ENCODE data around the gene AQP2.

DNA sequence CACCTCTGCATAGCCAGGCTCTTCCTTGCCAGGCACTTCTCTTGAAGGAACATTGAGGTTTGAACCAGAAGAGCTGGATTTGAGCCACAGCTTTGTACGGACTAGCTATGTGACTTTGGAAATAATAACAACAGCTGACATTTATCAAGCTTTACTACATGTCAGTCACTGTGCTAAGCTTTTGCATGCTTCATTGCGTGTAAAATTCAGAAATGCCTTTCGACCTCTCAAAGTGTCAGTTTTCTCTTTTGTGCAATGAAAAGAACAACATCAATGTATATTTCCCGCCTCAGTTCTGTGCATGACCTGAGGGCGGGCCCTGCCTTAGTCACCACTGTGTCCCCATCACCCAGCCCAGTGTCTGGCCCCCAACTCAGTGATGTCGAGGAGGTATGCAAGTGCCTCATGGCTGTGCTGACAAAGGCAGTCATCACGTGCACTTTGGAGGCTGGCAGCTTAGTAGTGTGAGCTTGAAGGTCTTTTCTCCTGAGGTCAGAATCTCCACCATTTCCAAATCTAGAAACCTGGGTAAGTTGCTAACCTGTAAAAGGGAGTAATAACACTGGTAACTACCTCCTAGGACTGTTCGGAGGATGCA, 17.9 kb upstream of the AQP2 start:
- TF ChIP-seq ZNF292 (CRISPR knock-in tag; IDR thresholded peaks at IDR 0.05; ENCODE audit: borderline replicate concordance, low read depth) (no peak), AKAP8 (CRISPR knock-in tag; IDR thresholded peaks at IDR 0.05) (no peak), SMARCC2 (IDR thresholded peaks at IDR 0.05) (no peak), ZNF225 (CRISPR knock-in tag; IDR thresholded peaks at IDR 0.05) (no peak), ZNF274 (CRISPR knock-in tag; IDR thresholded peaks at IDR 0.05) (no peak), XBP1 (CRISPR knock-in tag; IDR thresholded peaks at IDR 0.05) (no peak), SAP130 (CRISPR knock-in tag; IDR thresholded peaks at IDR 0.05; ENCODE audit: low read depth) (no peak), ZZZ3 (CRISPR knock-in tag; IDR thresholded peaks at IDR 0.05; ENCODE audit: borderline replicate concordance) (no peak), BRCA1 (CRISPR knock-in tag; IDR thresholded peaks at IDR 0.05) (no peak), NFYC (CRISPR knock-in tag; IDR thresholded peaks at IDR 0.05) (no peak)
- TF ChIP-seq, protein P1, sequence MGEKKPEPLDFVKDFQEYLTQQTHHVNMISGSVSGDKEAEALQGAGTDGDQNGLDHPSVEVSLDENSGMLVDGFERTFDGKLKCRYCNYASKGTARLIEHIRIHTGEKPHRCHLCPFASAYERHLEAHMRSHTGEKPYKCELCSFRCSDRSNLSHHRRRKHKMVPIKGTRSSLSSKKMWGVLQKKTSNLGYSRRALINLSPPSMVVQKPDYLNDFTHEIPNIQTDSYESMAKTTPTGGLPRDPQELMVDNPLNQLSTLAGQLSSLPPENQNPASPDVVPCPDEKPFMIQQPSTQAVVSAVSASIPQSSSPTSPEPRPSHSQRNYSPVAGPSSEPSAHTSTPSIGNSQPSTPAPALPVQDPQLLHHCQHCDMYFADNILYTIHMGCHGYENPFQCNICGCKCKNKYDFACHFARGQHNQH (CRISPR knock-in tag; IDR thresholded peaks at IDR 0.05) = no peak
- TF ChIP-seq, protein P2, sequence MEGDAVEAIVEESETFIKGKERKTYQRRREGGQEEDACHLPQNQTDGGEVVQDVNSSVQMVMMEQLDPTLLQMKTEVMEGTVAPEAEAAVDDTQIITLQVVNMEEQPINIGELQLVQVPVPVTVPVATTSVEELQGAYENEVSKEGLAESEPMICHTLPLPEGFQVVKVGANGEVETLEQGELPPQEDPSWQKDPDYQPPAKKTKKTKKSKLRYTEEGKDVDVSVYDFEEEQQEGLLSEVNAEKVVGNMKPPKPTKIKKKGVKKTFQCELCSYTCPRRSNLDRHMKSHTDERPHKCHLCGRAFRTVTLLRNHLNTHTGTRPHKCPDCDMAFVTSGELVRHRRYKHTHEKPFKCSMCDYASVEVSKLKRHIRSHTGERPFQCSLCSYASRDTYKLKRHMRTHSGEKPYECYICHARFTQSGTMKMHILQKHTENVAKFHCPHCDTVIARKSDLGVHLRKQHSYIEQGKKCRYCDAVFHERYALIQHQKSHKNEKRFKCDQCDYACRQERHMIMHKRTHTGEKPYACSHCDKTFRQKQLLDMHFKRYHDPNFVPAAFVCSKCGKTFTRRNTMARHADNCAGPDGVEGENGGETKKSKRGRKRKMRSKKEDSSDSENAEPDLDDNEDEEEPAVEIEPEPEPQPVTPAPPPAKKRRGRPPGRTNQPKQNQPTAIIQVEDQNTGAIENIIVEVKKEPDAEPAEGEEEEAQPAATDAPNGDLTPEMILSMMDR (CRISPR knock-in tag; IDR thresholded peaks at IDR 0.05) = no peak
- TF ChIP-seq, protein P3, sequence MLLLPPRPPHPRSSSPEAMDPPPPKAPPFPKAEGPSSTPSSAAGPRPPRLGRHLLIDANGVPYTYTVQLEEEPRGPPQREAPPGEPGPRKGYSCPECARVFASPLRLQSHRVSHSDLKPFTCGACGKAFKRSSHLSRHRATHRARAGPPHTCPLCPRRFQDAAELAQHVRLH (CRISPR knock-in tag; IDR thresholded peaks at IDR 0.05; ENCODE audit: borderline replicate concordance, low read depth) = no peak

Data from HepG2 (cell line).